HG02763 (cell line): ENCODE measurements around the gene DIAPH1.

Experiments
- ATAC-seq: cut with Tn5 transposase; IDR thresholded peaks from one replicate; pipeline ENCODE4 v1.9.1; 2021; ENCODE audit warnings: mild to moderate bottlenecking, moderate library complexity; ENCODE audit not compliant: unreplicated experiment

Gene DIAPH1

DNA sequence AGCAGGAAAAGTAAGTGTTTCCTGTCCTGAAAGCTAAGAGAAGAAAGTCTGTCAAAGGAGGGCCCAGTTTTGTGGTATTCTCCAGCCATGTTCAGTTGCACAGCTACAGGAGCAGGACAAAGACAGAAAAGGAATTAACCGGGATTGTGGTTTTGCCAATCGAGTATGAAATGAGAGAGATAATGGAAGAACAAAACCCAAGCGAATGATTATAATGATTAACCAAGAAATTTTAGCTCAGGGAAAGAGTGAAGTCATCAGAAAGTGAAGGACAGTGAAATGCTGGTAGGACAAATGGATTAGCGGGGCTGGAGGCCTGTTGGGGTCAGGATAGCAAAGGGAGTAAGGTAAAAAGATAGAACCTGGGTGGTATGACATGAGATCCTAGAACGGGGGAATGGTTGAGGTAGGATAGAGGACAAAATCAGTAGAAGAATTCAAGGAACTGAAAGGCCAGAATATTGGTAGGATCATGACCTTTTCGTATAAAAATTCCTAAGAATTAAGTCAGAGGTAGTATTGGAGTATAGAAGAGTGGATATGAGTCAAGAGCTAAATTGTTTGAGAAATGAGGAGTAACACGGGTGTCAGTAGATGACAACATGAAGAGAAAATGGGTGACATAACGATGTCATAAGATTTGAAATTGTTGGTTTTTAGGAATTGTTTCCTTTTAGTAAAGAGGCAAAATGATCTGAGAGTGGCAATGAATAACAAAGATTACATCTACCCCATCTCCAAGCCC is 52.8 kb downstream of the DIAPH1 start:
- ATAC-seq: no peak

DNA sequence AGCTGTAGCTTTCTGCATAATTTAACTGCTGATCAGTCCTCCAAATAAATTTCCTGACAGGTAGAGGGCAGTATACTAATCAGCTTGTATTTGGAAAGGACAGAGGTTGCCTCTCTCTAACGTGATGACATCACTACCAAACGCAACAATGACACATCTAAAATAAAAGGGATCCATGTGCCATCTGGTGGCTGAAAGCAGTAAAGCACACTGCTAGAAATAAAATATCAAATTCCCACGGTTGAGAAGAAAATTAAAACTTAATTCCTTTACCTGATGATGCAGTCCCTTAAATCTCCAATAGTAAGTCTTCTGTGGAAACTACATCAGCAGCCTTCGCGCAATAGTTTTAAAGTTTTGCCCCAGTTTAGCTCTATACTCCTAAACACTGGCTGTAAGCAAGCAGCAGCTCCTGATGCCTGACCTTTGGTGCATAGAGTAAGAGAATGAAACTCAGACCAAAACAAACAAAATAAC is 54.5 kb downstream of the DIAPH1 start:
- peak; percentile 91 for ATAC-seq

DNA sequence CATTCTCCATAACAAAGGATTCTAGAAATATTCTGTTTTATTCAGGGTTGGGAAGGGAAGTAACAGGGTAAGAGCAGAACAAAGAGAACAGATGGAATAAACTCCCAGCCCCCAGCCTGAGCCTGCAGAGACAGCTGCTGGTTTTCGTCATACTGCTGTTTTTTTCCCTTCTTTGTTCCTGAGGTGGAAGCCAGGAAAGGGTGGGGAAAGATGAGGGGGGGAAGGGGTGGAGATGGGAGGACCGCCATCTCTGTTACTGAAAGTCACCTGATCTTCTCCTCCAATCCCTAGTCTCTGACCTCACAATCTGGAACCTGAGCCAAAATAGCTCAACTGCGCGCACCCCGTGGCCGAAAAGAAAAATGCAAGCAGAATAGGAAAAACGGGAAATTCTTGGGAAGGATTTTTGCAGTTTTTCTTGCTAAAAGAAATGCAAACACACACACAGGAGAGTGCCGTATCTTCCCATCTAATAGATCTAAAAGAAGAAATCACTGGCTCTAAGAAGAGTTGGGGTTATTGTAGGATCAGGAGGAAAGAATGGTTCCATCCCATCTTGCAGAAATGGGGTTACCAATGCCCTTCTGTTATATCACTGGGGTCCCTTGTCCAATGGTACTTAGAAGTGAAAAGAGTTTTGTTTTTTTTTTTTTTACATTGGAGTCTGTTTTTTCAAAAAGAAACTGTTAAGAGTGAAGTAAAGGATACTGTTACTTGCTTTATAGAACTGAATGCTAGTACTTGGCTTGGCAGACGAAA is 57.9 kb downstream of the DIAPH1 start:
- ATAC-seq: no peak

DNA sequence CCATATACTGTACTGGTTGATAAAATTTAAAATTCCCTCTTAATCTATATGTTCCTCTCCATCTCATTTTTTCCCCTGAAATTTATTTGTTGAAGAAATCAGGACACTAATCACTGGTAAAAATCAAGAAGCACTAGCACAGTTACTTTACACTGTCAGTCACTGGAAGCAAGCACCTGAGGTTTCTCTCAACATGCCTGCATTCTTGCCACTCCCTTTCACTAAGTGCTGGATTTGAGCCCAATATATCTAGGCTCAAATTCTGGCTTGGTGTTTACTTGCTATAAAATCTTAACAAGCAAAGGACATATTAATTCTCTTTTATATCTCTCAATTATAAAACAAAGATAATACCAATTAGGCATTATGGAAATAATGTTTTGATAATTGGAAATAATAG is 58.6 kb downstream of the DIAPH1 start:
- ATAC-seq: no peak

DNA sequence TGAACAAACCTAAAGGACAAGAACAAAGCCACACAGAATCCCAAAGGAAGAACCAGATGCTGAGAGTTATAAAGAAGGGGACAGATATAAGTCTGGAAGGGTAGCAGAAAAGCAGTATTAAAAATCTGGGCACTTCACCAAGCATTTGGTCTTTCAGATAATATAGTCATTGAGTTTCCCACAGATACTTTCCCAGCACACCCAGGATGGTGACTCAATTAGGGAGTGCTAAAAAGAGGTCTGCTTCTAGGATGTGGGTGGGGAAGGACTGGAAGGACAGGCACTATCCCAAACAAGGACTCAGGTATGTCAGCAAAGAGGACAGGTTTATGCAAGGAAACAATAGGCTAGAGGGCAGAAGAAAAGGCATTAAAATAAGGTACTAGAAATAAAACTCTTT is 59.3 kb downstream of the DIAPH1 start:
- no peak for ATAC-seq

DNA sequence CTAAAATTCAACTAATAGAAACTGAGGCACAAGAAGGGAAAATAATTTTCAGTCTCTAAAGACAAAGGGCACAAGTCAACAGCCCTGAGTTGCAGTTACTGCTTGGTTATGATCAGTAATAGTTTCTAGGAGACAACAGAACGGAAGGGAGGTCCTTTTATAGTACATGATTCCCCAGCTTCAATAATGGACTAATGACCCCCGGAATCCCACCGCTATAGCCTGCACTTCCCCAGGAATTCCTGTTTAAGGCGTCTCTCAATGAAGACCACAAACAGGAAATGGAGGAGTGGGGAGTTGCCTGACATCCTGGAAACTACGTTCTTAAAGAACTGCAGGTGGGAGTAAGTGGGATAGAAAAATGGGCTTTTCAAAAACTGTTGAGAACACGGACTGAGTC is 60.6 kb downstream of the DIAPH1 start:
- ATAC-seq: no peak

DNA sequence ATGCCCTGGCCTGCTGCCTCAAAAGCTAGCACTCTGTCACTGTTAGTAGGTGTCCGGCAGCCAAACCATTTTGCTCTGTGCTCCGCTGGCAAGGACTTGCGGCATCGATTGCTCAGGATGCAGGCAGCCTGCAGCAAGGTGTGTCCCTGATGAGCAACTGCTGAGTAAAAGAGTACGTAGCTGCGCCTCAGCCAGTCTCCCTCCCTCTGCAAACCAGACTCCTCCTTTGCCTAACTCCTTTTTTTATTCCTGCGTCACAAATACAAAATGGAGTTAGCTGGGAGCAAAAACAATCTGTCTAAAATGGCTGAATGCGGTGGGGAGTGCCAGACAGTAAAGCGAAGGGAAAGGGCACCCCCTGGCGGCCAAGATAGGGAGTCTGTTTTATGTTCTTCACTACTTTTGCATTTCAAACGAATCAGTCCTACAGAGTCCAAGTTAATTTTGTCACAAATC is 61.1 kb downstream of the DIAPH1 start:
- ATAC-seq: no peak

DNA sequence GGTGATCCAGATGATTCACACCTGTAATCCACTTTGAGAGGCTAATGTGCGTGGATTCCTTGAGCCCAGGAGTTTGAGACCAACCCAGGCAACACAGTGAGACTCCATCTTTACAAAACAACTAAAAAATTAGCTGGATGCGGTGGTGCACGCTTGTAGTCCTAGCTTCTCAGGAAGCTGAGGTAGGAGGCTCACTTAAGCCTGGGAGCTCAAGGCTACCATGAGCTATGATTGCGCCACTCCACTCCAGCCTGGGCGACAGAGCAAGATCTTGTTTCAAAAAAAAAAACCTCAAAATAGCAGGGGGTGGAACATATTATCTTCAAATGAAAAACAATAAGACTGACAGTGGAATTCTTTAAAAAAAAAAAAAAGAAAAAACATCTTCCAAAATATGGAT is 70.9 kb downstream of the DIAPH1 start:
- no peak for ATAC-seq

DNA sequence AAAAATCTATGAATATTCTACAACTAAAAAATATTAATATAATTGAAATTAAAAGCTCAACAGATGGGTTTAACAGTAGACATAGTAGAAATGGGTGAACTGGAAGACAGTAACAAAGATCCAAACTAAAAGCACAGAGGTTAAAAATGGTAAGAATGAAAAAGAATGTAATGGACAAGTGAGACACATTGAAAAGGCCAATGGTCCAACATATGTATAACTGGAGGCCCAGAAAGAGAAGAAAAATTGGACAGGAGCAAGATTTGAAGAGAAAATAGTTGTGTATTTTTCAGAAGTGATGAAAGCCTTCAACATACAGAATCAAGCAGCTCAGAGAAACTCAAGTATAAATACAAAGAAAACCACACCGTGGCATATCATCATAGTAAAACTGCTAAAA is 71.3 kb downstream of the DIAPH1 start:
- ATAC-seq: no peak

DNA sequence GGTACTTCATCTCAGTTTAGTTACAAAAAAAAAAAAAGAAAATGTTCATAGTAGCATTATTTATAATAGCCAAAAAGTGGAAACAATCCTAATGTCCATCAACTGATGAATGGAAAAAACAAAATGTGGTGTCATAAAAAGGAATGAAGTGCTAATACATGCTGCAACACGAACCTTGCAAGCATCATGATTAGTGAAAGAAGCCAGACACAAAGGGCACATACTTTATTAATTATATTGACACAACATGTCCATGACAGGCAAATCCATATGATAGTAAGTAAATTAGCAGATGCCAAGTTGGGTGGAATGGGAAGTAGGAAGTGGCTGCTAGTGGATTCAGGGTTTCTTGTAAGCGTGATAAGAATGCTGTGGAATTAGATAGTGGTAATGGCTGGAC is 75.7 kb downstream of the DIAPH1 start:
- no peak for ATAC-seq

DNA sequence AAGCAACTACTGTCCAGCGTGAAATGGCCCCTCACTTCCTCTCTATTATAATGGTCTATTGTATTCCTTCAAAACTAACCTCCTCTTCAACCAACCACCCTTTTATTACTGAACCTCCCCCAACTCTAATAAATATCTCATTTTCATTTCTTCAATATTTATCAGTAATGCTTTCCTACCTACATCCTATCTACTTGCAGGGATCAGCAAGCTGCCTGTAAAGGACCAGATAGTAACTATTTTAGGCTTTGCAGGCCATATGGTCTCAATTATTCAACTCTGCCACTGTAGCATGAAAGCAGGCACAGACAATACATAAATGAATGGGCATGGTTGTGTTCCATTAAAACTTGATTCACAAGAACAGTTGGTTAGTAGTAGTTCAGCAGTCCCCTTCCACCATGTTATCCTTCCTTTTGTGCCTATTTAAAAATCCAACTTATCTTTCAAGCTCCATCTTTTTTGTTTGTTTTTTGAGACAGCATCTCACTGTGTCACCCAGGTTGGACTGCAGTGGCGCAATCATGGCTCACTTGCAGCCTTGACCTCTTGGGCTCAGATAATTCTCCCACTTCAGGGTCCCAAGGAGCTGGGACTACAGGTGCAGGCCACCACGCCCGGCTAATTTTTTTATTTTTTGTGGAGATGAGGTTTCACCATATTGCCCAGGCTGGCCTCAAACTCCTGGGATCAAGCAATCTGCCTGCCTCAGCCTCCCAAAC is 84.1 kb downstream of the DIAPH1 start:
- ATAC-seq: no peak

DNA sequence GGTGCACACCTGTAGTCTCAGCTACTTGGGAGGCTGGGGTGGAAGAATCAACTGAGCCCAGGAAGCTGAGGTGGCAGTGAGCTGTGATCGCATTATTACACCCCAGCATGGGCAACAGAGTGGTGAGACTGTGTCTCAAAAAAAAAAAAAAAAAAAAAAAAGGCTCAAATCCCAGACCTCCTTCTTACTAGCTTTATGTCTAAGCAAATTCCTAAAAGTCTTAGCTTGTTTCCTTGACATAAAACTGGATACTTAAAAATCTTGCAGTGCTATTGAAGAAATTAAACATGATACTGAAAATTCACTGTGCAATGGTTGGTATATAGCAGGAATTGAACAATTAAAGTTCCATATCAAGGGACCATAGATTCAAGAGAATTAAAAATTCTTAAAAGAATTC is 84.9 kb downstream of the DIAPH1 start:
- no peak for ATAC-seq

DNA sequence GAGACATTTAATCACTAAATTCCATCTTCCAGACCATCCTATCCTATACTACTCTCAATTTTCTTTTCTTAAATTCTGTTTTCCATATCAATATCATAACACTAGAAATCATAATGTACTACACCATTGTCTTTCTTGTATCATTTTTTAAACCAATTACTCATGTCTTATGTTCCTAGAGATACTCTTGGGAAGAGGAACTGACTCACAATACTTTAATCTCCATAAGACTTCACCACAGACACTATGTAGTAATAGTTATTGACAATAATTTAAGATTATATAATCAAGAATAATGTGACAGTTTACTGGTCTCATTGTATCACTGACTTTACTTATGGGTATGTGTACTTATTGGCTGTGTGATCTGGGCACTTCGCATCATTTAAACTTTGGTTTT is 86.1 kb downstream of the DIAPH1 start:
- no peak for ATAC-seq

DNA sequence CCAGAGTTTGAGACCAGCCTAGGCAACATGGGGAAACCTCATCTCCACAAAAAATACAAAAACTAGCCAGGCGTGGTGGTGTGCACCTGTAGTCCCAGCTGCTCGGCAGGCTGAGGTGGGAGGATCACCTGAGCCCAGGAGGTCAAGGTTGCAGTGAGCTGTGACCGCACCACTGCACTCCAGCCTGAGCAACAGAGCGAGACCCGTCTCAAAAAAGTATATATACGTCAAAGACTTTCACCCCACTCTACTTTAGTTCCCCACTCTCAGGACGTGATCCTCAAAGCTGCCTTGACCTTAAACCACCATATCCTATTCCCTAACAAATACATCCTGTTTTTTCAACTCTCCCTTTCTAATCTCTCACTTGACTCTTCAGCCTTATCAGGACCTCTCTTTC is 88.9 kb downstream of the DIAPH1 start:
- peak; percentile 48 for ATAC-seq

DNA sequence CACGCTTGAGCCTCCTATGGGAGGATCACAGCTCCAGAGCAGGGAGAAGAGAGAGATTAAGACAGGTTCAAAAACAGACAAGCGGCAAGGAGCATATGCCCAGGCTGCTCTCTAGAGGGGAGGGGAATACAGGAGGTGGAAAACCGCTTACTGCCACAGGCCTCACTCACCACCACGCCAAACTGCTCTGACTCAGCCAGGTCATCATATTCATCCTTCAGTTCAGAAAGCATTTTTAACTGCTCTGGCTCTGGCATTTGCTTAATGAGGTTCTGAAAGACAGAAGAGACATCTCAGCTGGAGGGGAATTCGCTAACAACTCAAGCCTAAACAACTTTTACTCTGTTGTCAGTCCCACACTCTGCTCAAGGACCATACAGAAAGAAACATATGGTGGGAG is 89.8 kb downstream of the DIAPH1 start:
- peak; percentile 42 for ATAC-seq

DNA sequence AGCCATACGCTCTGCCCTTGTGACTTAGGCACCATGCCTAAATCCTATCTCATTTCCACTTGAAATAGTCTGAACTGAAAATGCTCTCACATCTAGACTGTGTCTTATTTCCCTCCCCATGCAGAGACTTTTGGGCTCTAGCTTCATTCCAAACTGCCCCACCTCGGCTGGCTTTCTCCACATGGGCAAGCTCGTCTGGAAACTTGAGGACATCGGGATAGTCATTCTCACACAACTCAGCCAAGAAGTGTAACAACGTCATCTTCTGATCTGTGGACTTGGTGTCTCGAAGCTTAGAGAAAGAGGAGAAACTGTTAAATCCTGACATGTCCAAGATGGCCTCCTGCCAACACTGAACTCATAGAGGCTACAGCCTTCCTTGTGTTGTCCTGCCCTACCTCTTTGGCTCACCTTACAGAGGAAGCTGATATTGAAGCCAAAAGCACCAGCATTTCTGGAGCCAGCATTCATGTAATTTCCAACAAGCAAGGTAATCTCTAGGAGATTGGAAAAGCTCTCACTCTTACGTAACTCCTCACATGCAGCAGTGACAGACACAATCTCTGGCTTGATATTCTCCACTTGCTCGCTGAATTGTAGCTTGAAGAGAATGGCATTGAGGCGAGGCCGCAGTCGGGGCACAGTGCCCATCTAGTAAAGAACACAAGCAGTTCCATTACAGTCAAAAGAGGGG is 90.4 kb downstream of the DIAPH1 start:
- ATAC-seq: no peak

DNA sequence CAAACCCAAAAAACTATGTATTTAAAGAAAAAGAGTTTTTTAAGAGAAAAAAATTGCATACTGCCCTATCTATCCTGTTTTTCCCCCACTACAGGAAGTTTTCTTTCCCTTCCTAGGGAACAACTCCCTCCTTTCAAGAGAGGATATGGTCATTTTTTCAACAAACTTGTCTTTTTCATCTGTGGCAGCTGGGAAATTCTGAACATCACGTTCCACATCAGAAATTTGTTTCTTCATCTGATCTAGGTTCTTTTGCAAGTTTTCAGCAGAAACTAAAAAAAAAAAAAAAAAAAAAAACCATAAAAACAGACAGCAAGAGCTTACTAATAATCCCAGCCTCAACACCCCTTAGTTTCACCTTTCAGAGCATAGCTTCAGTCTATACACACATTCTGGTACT is 91.4 kb downstream of the DIAPH1 start:
- ATAC-seq: no peak

DNA sequence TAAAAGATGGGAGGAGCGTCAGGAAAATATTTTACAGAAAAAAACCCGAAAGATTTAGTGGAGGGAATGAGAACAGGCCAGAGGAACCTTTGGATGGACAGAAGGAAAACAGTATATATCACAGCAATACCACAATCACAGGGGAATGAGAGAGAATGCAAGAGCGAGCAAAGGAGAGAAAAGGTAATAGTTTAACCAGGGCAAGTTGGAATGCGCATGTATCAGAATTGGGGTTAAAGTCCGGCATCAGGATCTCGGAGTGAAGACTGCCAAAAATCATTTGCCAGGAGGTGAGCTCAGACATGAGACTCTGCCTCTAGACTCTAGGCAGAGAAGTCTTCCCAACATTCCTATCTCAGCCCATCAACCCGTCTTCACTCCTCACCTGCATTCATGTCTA is 93.1 kb downstream of the DIAPH1 start:
- no peak for ATAC-seq

DNA sequence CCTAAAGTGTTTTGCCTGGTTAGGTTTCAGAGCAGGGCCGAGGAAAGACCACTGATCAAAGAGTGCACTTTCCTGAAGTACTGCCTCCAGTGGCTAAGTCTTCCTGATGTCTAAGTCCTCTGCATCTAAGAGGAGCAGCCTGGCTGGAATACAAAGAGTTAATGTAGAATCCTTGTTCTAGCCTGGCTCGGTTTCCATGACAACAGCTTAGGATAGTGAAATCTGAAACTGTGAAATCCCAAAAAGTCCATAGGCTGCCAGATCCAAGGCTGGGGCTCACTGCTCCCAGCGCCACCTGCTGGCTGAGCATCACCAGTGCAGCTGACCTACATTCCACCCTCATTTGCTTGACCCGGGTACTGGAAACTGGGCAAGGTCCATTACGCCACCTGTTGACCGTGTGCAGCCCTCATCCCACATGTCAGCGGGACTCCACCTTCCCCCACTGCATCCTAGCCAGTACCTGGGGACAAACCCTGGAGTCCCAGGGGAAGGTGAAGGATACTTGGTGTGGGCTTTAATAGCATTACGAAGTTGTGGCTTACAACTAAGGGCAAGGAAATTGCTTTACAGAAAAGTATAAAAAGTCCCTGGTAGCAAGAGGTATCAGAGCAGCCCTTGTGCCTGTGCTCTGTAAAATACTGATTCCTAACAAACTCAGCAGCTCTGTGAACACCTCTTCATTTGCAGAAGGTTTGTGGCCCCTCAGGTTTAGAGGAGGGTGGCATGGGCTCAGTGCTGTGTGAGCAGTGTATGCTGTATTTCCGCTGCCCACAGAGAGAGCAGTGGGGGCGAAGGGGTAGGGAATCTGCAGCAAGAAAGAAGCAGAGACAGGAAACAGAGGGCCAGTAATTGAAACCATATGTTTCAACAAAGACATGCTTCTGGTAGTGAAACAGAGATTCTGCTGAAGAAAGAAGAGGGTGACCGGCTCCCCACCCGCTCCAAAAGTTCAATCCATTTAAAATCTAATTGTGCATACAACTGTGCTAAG is 93.9 kb downstream of the DIAPH1 start:
- peak; percentile 70 for ATAC-seq

DNA sequence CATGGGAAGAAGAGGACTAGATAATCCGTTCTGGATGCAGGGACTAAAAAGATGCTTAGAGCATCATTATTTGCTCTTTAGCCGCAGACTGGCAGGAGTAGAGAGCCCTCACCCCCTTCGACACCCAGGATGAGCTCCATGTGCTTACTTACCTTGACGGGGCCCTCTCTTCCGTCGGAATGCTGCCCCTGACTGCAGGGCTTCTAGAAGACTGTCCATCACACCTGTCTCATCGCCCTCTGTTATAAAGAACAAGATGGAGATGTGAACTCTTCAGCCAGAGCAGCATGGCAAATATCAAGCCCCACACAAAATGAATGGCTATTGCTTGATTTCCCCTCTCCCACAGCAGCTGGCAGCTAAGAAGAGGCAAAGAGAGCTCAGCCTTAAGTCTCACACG is 94.8 kb downstream of the DIAPH1 start:
- ATAC-seq: no peak
